ENCODE results near the gene CCDC124.
A peak's percentile ranks its signal among the peaks of the same experiment; 100 is the strongest.
"Not testable (repeated sequence)": the region's sequence is repeated elsewhere in the genome, so short reads cannot be mapped to it uniquely, and the experiment has no call there.

The CCDC124 gene

GRCh38 chr19:17932485-17933338 lies at the start of gene CCDC124:
CCDC124 (plus strand) TSS chr19:17933015; CDS start chr19:17936421, 3,406 bp downstream.
- H3K36me3 ChIP-seq (ENCODE audit: insufficient read depth, low read length) = peaks cover 15% of the 10 kb centered on the region
- peaks cover 23% of the 10 kb centered on the region for H3K79me2 ChIP-seq (ENCODE audit: insufficient read depth, low read length)
- peak; percentile 95 for ATAC-seq (ENCODE audit: insufficient read depth, low read depth)
- H4K20me1 ChIP-seq (ENCODE audit: insufficient read depth, low read length) = peaks cover 5% of the 10 kb centered on the region; the same call in 1 of the 2 replicates
- peak within 1 kb of the TSS; percentile 80 for H3K9ac ChIP-seq (ENCODE audit: low read depth, low read length)
- peaks cover 28% of the 10 kb centered on the region for H3K4me1 ChIP-seq (ENCODE audit: insufficient read depth, low read length)
- peak; percentile 90 for DNase-seq
- peak within 1 kb of the TSS; percentile 92 for H3K4me2 ChIP-seq (ENCODE audit: insufficient read depth, low read length)
- H2AFZ ChIP-seq (ENCODE audit: low read depth, low read length) = peak within 1 kb of the TSS; percentile 99
- H3K27ac ChIP-seq (ENCODE audit: low read length) = peak within 1 kb of the TSS; percentile 98
- H3K9me3 ChIP-seq (ENCODE audit: insufficient read depth, low read length, severe bottlenecking) = no peaks in the 10 kb centered on the region
- H3K4me3 ChIP-seq (ENCODE audit: low read depth in 1 of 2, low read length in 2 of 2) = peak within 1 kb of the TSS; percentile 89 to 90
- H3K27me3 ChIP-seq (ENCODE audit: insufficient read depth, low read length, poor library complexity) = no peaks in the 10 kb centered on the region
- TF ChIP-seq EZH2 (IDR thresholded peaks at IDR 0.05; ENCODE audit: borderline replicate concordance, low read depth, low read length, severe bottlenecking) = no peak
- peak; percentile 91 for TF ChIP-seq CTCF (IDR thresholded peaks at IDR 0.05; ENCODE audit: borderline replicate concordance, extremely low read depth, low read length, poor library complexity, severe bottlenecking)

GRCh38 chr19:17883627-17884410 lies 49.0 kb upstream of the CCDC124 start:
- Histone ChIP-seq H3K4me3 (ENCODE audit: low read depth in 1 of 2, low read length in 2 of 2) (no peak overlapping the region), H2AFZ (ENCODE audit: low read depth, low read length) (no peak overlapping the region), H3K36me3 (ENCODE audit: insufficient read depth, low read length) (no peaks in the 10 kb centered on the region), H3K9ac (ENCODE audit: low read depth, low read length) (no peak overlapping the region), H3K27ac (ENCODE audit: low read length) (no peak overlapping the region), H3K4me2 (ENCODE audit: insufficient read depth, low read length) (no peak overlapping the region), H3K27me3 (ENCODE audit: insufficient read depth, low read length, poor library complexity) (peaks cover 2% of the 10 kb centered on the region), H3K4me1 (ENCODE audit: insufficient read depth, low read length) (no peaks in the 10 kb centered on the region), H4K20me1 (ENCODE audit: insufficient read depth, low read length) (no peaks in the 10 kb centered on the region), H3K79me2 (ENCODE audit: insufficient read depth, low read length) (no peaks in the 10 kb centered on the region), H3K9me3 (ENCODE audit: insufficient read depth, low read length, severe bottlenecking) (no peaks in the 10 kb centered on the region)
- DNase-seq = no peak
- ATAC-seq (ENCODE audit: insufficient read depth, low read depth) = no peak
- no peak for TF ChIP-seq CTCF (IDR thresholded peaks at IDR 0.05; ENCODE audit: borderline replicate concordance, extremely low read depth, low read length, poor library complexity, severe bottlenecking)
- TF ChIP-seq EZH2 (IDR thresholded peaks at IDR 0.05; ENCODE audit: borderline replicate concordance, low read depth, low read length, severe bottlenecking) = no peak

GRCh38 chr19:17886515-17886914 lies 46.3 kb upstream of the CCDC124 start:
- no peak for ATAC-seq (ENCODE audit: insufficient read depth, low read depth)
- H3K4me2 ChIP-seq (ENCODE audit: insufficient read depth, low read length) = no peak overlapping the region

GRCh38 chr19:17887221-17887620 lies 45.6 kb upstream of the CCDC124 start:
- H3K36me3 ChIP-seq (ENCODE audit: insufficient read depth, low read length); H3K4me2 ChIP-seq (ENCODE audit: insufficient read depth, low read length); ATAC-seq (ENCODE audit: insufficient read depth, low read depth); DNase-seq; H3K27ac ChIP-seq (ENCODE audit: low read length); H2AFZ ChIP-seq (ENCODE audit: low read depth, low read length); H3K4me1 ChIP-seq (ENCODE audit: insufficient read depth, low read length); H3K27me3 ChIP-seq (ENCODE audit: insufficient read depth, low read length, poor library complexity); H3K9ac ChIP-seq (ENCODE audit: low read depth, low read length); H3K4me3 ChIP-seq (ENCODE audit: low read depth in 1 of 2, low read length in 2 of 2); H4K20me1 ChIP-seq (ENCODE audit: insufficient read depth, low read length); H3K9me3 ChIP-seq (ENCODE audit: insufficient read depth, low read length, severe bottlenecking); H3K79me2 ChIP-seq (ENCODE audit: insufficient read depth, low read length): not testable (repeated sequence)

More at GRCh38 chr19:17886515-17886914, 46.3 kb upstream of the CCDC124 start:
- Histone ChIP-seq H3K27ac (ENCODE audit: low read length) (no peak overlapping the region), H3K27me3 (ENCODE audit: insufficient read depth, low read length, poor library complexity) (no peaks in the 10 kb centered on the region), H3K9me3 (ENCODE audit: insufficient read depth, low read length, severe bottlenecking) (no peaks in the 10 kb centered on the region), H3K4me1 (ENCODE audit: insufficient read depth, low read length) (no peaks in the 10 kb centered on the region), H3K4me3 (ENCODE audit: low read depth in 1 of 2, low read length in 2 of 2) (no peak overlapping the region), H2AFZ (ENCODE audit: low read depth, low read length) (no peak overlapping the region), H3K79me2 (ENCODE audit: insufficient read depth, low read length) (no peaks in the 10 kb centered on the region), H4K20me1 (ENCODE audit: insufficient read depth, low read length) (no peaks in the 10 kb centered on the region), H3K9ac (ENCODE audit: low read depth, low read length) (no peak overlapping the region), H3K36me3 (ENCODE audit: insufficient read depth, low read length) (no peaks in the 10 kb centered on the region)
- TF ChIP-seq CTCF (IDR thresholded peaks at IDR 0.05; ENCODE audit: borderline replicate concordance, extremely low read depth, low read length, poor library complexity, severe bottlenecking) (no peak), EZH2 (IDR thresholded peaks at IDR 0.05; ENCODE audit: borderline replicate concordance, low read depth, low read length, severe bottlenecking) (no peak)
- no peak for DNase-seq
